Activated CD8-positive, alpha-beta memory T cell treated with anti-CD3 and anti-CD28 coated beads, Interleukin-2, amount 50 U/mL, for 1 hour (primary cell): ENCODE results near the gene ADAMTS10.
"Not testable (repeated sequence)": the region's sequence is repeated elsewhere in the genome, so short reads cannot be mapped to it uniquely, and the experiment has no call there.

ENCODE experiments used
- DNase-seq: peaks from one replicate; pipeline ENCODE4 v3.0.0-alpha.2; 2020; ENCODE audit errors: extremely low read depth

Gene ADAMTS10

DNA sequence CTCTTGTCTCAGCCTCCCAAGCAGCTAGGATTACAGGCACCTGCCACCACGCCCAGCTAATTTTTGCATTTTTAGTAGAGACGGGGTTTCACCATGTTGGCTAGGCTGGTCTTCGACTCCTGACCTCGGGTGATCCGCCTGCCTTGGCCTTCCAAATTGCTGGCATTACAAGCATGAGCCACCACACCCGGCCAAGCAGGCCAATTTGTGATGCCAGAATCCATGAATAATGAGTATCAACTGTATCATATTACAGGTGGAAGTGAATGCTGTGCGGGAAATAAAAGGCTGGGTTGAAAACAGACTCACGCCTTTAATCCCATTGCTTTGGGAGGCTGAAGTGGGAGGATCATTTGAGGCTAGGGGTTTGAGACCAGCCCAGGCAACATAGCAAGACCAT is 16.3 kb upstream of the ADAMTS10 start:
- no peak for DNase-seq

DNA sequence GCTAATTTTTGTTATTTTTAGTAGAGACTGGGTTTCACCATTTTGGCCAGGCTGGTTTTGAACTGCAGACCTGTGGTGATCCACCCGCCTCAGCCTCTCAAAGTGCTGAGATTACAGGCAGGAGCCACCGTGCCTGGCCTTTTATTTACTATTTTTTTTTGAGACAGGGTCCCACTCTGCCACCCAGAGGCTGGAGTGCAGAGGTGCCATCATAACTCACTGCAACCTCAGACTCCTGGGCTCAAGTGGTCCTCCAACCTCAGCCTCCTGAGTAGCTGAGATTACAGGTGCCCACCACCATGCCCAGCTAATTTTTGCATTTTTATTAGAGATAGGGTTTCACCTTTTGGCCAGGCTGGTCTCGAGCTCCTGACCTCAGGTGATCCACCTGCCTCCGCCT is 12.4 kb upstream of the ADAMTS10 start:
- DNase-seq, result not testable (repeated sequence)

DNA sequence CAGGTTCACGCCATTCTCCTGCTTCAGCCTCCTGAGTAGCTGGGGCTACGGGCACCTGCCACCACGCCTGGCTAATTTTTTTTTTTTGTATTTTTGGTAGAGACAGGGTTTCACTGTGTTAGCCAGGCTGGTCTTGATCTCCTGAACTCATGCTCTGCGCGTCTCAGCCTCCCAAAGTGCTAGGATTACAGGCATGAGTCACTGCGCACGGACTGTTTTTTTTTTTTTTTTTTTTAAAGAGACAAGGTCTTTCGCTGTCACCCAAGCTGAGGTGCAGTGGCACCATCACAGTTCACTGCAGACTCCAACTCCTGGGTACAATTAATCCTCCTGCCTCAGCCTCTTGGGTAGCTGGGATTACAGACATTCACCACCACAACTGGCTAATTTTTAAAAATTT is 8.2 kb upstream of the ADAMTS10 start:
- no peak for DNase-seq

DNA sequence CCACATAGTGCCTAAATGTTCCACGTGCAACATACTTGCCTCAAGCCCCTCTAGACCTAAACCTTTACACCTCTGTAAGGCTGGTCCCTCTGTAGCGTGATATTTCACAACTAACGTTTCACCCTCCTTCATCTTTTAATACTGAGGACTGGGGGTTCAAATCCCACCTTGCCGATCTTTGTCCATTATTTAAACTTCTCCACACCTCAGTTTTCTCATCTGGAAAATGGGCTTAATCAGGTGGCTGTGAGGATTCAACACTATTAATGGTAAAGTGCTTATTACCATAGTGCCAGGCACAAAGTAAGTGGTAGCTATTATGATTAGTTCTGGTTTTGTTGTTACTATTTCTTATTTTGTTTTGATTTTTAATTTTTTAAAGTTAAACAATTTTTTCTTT is 7.5 kb upstream of the ADAMTS10 start:
- no peak for DNase-seq

DNA sequence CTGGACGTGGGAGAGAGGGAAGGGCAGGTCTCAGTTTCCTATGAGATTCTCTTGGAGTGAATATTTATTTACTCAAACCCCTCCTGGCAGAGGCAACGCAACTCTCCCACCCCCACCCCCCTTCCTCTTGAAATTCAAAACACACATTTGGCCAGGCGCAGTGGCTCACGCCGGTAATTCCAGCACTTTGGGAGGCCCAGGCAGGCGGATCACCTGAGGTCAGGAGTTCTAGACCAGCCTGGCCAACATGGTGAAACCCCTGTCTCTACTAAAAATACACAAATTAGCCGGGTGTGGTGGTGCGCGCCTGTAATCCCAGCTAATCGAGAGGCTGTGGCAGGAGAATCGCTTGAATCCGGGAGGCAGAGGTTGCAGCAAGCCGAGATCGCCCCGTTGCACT is 6.8 kb upstream of the ADAMTS10 start:
- not testable (repeated sequence) for DNase-seq

DNA sequence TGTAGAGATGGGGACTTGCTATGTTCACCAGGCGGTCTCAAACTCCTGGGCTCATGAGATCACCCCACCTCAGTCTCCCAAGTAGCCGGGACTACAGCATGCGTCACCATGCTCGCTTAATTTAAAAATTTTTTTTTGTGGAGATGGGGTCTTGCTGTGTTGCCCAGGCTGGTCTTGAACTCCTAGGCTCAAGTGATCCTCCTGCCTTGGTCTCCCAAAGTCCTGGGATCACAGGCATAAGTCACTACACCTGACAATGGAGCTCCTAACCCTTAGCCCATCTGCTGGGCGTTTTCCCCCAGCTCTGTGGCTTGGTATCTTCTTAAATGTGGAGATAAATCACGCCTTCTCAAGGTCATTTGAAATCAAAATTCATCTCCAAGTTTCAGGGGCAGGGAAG is 6.3 kb upstream of the ADAMTS10 start:
- DNase-seq, result no peak

DNA sequence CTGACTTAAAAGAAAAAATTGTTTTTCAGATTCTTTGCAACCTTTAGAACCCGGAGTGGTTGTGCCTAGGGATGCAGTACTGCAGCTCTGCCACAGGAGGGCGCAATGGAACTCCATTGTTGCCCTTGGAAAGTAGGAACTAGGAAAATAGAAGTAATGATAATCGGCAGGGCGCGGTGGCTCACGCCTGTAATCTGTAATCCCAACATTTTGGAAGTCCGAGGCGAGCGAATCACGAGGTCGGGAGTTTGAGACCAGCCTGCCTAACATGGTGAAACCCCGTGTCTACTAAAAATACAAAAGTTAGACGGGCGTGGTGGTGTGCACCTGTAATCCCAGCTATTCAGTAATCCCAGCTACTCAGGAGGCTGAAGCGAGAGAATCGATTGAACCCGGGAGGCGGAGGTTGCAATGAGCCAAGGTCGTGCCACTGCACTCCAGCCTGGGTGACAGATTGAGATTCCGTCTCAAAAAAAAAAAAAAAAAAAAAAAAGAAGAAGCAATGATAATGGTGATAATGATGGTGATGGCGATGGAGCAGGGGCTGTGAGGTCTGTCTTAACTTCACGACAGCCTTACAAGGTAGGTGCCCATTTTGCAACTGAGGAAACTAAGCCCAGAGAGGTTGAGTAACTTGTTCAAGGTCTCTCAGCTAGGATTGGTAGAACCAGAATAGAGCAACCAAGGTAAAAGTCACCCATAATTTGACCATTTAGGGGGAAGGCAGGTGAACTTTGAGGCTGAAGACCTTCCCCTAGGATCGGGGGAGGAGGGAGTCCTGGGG is 5.5 kb upstream of the ADAMTS10 start:
- no peak for DNase-seq

DNA sequence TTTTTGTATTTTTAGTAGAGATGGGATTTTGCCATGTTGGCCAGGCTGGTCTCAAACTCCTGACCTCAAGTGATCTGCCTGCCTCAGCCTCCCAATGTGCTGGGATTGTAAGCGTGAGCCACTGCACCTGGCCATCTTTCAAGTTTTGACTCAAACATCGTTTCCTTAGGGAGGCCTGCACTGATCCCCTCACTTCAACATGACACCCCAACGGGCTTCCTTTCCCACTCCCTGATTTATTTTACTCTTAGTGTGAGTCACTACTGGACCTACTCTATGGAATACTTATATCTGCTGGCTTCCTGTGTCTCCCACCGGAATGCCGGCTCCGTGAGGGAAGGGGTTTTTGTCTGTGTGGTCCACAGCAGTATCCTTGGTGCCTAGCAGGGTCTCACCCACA is 4.5 kb upstream of the ADAMTS10 start:
- no peak for DNase-seq

DNA sequence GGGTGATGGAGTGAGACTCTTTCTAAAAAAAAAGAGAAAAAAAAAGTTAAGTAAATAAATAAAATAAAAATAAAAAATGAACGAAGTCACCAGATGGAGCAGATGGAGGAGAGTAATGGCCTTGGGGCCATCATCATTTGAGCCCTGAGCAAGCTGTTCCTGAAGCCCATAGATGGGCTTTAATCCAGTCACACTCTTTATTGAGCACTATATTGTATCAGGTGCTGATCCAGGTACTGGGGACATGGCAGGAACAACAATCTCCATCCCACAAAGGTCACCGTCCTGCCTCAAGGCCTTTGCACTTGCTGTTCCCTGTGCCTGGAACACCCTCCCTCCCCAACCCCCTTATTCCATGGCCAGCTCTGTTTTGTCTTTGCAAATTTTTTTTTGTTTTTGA is 3.9 kb upstream of the ADAMTS10 start:
- DNase-seq, result no peak

DNA sequence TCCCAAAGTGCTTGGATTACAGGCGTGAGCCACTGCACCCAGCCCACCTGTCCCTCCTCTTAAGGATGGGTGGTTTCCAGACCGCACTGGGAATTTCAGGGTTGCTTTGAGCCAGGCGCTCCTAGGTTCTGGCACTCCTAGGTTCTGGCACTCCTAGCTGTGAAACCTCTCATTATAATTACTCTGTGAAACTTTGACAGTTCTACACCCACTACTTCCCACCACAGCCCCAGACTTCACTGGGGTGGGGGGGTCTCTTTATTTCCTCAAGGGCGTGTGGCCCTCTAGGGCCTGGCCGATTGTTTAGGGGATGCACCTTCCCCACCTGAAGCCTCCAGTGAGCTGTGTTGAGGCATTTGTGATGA is 2.3 kb upstream of the ADAMTS10 start:
- DNase-seq, result no peak

DNA sequence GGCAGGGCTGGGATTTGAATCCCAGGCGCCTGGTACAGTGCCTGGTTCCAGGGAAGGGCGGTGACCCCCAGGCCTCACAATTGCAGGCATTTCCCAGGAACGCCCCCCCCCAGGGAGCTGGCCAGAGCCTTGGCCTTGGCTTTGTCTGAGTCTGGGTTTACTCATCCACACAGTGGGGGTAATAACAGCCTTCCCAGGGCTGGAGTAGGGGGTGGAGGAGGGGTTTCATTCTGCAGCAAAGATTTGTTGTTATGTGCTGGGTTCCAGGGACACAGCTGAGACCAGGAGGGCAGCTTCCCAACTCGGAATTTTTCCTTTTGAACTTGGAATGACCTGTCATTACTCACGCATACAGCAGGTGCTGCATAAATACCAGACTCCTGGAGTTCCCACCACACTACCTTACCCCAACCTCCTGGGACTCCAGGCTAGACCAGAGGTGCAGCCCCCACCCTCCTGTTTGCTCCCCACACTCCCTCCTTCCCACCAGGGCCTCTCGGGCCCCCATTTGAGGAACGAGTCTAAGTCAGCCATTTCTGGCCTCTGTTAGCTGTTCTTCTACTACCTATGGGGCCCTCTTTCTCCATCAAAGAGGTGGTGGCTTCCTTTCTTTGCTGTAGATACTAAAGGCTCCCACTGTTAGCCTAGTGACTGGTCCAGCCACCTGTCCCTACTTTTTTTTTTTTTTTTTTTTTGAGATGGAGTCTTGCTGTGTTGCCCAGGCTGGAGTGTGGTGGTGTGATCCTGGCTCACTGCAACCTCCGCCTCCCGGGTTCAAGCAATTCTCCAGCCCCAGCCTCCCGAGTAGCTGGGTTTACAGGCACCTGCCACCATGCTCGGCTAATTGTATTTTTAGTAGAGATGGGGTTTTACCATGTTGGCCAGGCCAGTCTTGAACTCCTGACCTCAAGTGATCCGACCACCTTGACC is 1.6 kb upstream of the ADAMTS10 start:
- no peak for DNase-seq

DNA sequence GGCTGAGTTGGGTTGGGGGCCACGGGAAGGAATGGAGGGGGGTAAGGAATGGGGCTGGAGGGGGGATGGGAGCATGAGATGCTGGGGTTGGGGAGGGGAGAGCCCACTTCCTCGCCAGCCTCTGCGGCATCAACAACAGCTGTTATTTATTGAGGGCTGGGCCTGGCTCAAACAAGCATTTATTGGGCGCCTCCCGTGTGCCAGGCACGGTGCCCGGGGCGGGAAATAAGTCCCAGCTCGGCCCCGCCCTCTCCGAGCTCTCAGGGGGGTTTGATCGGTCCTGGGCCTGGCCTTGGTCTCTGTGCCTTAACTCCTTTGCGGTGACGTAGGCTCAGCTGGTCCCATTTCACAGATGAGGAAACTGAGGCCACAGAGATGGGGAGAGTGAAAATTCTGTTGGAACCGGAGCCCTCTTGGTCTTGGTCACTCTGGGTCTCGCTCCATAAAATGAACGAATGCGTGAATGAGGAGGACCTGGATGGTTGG is 919 bp upstream of the ADAMTS10 start:
- DNase-seq, result no peak

DNA sequence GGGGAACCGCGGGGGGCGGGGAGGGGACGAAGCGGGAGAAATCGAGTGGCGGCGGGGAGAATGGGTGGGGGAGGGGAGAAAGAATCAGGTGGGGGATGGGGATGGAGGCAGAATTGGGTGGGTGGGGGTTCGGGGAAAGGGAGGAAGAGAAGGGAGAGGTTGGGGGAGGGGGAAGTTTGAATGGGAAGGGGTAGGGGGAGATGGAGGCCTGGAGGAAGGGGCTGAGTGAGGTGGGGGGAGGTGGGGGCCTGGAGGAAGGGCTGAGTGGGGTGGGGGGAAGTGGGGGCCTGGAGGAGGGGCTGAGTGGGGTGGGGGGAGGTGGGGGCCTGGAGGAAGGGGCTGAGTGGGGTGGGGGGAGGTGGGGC is 403 bp upstream of the ADAMTS10 start:
- DNase-seq, result no peak

DNA sequence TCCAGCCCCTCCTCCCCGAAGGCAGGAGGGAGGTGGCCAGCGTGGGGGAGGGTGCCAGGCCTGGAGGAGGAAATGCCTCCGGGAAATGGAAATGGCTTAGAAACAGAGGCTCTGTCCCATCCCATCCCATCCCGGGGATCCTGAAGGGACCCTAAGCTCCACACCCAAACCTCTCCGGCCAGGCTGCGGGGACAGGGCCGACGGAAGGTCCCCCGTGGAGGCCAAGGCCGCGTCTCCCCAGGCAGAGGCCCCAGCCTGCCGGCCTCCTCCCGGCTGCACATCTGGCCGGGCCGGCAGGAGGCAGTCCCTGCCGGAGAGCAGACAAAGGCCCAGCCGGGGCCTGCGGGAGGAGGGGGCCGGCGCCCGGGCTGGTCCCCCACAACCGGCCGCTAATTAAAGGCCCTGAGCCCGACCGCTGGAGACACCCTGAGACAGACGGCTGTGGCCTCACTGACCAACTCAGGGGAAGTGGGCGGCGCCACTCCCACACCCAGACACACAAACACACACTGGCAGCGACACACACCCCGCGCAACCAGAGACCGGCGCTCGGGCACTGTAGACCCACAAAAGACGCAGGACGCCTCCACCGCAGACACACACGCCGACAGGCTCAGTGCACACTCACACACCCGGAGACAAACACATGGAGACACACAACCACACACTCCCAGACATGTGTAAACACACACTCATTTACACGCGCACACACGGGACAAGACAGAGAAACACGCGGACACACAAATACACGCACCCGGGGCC is 1.1 kb downstream of the ADAMTS10 start:
- no peak for DNase-seq

DNA sequence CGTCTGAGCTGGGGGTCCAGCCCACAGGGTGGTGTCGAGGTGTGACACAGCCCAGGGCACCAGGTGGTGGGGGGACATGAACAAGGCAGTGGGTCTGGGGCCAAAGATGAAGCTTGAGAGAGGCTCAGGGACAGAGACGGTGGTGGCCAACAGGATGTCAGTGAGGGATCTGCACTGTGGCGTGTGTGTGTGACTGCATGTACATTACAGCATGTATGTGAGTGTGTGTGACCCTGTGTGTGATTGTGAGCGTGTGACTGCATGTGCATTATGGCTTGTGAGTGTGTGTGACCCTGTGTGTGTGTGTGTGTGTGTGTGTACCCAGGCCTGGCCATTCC is 1.6 kb downstream of the ADAMTS10 start:
- no peak for DNase-seq

DNA sequence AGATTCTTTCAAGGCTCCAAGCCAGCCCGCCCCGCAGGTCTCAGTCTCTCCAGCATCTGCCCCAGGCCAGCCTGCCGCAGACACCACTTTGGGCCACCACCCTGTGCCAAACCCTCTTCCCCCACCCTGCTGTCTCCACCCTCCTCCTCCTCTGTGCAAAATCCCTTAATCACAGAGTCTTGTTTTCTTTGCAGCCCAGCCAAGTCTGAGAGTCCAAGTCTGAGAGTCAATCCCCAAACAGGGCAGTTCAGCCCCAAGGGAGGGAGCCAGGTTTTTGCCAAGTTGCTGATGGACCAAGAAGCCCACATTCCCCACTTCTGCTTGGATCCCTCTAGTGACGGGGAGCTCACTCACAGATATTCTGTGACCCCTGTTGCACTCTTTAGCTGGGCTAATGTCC is 3.1 kb downstream of the ADAMTS10 start:
- DNase-seq, result no peak

DNA sequence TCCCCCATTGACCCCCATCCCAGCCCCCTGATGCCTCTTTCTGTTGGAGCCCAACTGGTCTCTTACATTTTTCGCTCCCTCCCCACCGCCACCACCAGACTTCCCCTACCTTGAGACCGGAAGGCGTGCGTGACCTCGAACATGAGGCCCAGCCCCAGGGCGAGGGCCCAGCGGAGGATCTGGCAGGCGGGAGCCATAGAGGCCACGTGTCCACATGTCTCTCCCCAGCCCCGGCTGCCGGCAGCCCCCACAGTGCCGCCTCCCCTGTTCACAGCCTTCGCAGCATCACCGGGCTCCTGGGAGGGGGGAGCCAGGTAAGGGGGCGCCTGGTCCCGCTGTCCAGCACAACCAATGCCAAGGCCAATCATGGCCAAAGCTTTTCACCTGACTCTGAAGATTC is 5.0 kb downstream of the ADAMTS10 start:
- DNase-seq, result no peak

DNA sequence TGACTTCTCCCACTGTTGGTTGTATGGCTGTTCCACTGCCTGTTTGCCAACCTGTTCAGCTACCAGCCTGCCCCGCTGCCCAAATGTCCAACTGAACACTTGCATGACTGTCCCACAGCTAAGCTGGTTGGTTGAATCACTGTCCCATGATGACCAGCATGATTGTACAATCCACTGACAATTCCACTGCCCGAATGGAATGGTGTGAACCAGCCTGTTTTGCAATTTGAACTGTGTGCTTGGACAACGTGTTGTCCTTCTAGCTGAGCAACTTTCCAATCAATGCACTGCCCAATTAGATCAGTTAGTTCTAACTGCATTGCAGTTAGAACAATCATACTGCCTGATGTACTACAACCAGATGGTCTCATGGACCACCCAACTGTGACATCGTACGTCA is 8.7 kb downstream of the ADAMTS10 start:
- DNase-seq, result no peak

DNA sequence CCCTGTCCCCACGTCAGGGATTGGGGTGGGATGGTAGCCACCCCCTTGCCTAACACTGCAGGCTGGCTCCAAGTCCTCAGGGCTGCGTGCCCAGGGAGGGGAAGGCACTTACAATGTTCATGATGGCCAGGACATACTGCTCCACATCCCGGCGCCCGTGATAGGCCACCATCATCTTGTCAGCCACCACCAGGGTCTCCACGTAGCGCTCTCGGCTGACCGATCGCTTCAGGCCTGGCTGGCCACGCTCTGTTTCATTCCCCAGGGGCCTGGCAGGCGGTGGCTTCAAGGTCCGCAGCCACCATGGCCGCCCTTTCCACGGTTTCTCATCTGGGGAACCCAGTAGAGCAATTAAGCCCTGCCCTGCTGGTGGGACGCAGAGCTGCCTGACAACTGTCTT is 9.7 kb downstream of the ADAMTS10 start:
- no peak for DNase-seq

DNA sequence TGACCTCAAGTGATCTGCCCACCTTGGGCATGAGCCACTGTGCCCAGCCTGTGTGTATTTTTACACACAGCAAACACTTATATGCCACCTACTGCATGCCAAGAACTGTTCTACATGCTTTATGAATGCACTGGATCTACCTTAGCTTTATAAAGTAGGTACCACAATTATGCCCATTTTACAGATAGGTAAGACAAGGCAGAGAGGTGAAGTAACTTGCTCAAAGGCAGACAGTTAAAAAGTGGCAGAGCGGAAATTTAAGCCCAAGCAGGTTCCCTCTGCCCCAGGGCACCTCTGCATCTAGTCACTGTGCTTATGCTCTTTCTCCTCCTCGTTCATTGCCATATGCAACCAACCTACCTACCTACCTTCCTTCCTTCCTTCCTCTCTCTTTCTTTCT is 10.5 kb downstream of the ADAMTS10 start:
- no peak for DNase-seq

DNA sequence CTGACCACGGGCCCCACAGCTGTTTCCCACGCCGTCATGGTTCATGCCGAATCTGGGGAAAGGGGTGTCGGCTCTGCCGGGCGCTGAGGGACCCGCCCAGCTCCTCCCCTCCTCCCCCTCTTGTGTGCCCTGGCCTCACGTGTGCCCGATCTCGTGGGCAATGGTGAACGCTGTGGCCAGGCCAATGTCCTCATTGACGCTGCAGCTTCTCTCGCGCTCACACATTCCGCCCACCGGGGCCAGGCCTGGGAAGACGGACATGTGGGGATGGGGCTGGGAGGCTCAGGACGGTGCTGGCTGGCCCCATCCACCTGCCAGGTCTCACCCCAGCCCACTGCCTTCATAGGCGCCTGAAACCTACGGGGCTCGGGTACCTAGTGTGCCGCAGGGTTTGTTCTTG is 14.3 kb downstream of the ADAMTS10 start:
- no peak for DNase-seq

DNA sequence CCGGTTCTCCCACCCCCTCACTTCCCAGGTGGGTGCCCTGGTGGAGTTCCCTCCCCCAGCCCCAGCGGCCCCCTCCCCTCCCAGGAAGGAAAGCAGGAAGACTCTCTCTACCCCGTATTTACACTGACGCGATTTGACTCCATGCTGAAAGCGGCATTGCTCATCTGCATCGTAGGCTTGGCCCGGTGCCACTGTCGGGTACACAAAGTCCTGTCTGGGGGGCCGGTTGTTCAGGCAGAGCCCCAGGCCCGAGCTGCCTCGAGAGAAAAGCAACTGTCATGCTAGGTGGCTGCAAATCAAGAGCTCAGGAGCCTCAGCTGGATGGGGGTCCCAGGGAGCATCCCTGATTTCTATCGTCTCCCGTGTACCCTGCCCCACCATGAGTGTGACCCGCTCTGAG is 14.9 kb downstream of the ADAMTS10 start:
- no peak for DNase-seq

DNA sequence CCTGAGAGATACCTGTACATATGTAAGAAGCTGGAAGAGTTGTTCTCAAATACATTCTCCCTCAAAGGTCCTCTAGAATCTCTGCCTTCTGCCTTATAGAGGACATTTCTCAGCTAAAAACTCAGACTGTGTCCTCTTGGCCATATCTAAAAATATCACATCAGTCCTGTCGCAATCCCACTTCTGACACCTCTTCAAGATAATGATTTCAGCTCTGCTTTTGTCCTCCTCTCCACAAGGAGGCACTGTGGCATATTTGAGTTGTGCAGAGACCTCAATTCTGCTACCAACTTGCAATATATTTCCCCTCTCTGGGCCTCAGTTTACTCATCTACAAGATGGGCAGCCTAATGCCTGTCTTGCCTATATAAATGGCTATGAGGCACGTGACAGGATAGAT is 16.6 kb downstream of the ADAMTS10 start:
- no peak for DNase-seq
